Stimulated activated CD4-positive, alpha-beta T cell treated with anti-CD3 and anti-CD28 coated beads, TNF-alpha, amount 100 ng/mL, for 48 hours (primary cell): ENCODE results near the gene PDGFB.

Experiments
- DNase-seq, 3 donors: peaks; one replicate each; pipeline ENCODE4 v3.0.0-alpha.2; 2020; ENCODE audit warnings: low read depth in 3 of 3

The PDGFB gene

GRCh38 chr22:39254789-39255298 is 10.1 kb upstream of the PDGFB start:
- DNase-seq: peak in 1 of 3 donors; percentile 25

DNA sequence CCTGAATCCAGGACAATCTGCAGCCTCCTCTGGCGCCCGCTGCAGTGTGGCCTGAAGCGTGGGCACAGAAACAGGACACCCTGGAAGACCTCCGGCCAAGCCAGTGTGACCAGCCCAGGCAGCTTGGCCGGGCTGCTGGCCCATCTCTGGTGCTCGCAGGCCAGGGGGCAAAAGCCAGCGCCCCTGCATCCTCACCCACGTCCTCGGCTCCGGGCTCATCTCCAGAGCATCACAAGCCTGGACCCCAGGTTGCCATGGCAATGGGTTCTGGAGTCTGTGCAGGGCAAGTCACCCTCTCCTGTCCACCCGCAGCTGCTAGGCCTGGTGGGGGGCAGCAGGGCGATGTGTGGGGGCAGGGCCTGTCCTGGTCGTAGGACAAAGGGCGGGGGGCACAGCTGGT is 9.3 kb upstream of the PDGFB start:
- DNase-seq: no peak

DNA sequence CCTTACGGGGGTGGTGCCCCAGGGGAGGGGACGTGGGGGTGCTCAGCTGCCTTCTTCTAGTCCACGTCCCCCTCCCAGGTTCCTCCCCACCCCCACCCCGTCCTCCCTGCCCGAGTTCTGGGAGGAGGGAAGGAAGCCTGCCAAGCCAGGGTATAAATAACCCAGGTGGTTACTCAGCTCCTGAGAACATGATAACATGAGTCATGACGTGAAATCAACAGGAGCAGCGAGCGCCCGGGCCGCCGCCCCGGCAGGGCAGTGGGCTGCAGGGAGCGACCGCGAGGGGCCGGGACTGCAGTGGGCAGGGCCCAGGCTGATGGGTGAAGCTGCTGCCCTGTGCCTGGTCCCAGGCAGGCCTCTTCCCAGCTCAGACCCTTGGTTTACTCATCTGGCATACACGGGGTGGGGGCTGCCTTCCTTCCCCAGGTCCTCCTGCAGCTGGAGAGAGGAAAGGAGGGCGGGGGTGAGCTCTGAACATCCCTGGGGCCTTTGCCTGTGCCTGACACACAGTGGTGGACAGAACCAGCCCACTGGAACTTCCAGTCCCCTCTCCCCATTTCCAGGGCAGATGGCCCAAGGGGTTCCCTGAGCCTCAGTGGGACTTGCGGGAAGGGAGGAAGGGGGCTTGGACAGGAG is 8.8 kb upstream of the PDGFB start:
- DNase-seq: no peak

GRCh38 chr22:39252461-39253434 is 8.0 kb upstream of the PDGFB start:
- DNase-seq: no peak

DNA sequence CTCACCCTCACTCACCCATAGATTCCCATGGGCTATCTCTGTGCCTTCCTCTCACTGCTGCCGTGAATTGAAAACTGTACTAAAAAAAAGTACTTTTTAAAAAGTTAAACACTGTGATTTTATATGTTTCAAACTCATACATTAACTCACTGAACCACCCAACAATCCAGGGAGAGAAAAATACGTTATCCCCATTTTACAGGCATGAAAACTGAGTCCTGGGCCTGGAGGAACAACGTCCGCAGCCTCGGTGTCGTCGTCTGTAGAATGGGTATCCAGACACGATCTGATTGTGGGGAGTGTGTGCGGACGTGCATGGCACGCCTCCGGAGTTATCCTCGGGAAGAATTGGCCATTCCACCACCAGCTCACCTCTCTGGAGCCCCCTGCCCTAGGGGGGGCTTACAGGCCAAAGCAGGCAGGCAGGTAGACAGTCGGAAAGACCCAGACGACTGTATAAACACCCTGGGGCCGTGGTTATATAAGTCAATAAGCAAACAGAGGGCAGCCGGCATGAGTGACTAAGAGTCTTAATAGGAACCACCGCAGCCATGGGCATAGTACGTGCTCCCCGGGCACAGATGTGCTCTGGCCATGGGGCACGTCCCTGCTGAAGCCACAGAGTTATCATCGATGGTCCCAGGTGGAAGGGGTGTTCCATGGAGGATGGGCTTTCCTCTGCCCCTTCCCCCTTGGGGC is 7.1 kb upstream of the PDGFB start:
- DNase-seq: no peak

GRCh38 chr22:39250838-39251237 is 6.1 kb upstream of the PDGFB start:
- no peak for DNase-seq

DNA sequence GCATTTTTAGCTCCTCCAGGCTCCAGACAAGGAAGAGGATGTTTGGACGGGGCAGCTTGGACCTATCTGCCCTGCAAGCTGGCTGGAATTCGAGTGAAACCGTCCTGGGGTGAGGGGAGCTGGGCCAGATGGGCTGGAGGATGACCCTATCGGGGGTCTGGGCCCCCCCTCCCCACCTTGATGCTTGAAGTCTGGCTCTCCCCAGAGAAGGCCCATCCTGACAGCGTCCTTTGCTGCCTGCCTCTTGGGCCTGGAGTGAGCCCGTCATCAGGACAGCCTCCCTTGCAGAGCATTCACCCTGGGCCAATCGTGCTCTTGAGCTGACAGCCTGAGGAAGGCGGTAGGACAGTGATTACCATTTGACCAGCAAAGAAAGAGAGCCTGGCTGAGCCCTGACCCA is 5.3 kb upstream of the PDGFB start:
- no peak for DNase-seq

DNA sequence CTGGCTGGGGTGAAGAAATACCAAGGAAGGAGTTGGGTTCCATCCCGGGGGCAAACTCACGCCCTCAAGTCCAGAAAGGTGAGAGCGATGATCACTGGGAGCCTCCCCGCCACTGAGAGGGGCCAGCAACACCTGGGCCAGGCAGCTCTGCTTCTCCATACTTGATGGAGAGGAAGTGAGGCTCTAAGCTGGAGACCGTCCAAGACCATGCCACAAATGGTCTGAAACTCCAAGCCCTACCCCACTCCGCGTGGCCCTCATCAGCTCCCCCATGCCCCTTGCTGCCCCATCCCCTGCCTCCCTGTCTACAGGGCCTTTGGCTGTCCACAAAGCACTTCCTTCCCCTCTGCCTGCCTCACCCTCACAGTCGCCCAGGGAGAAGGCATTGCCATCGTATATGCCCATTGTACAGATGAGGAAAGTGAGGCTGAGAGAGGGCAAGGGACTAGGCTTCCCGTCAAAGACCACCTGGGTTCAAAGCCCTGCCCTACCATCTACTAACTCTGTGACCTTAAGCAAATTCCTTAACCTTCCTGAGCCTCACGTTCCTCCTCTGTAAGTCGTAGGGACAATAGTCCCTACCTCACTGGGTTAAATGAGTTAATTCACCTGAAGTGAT is 4.4 kb upstream of the PDGFB start:
- DNase-seq: no peak

DNA sequence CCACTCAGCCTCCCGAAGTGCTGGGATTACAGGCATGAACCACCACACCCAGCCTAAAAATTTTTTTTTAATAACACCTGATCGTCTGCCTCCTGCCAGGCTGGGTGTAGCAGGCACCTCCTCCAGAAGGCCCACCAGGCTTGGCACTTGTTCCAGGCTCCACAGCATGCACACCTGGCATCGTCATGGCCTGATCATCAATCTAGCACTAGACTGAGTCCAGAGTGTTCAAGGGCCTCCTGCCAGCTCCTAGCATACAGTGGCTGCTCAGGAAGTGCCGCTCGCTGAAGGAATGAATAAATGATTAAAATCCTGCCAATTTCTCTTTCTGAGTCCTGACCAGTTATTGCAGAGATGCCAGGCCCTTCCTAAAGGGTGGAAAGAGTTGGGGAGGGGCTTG is 3.5 kb upstream of the PDGFB start:
- no peak for DNase-seq

DNA sequence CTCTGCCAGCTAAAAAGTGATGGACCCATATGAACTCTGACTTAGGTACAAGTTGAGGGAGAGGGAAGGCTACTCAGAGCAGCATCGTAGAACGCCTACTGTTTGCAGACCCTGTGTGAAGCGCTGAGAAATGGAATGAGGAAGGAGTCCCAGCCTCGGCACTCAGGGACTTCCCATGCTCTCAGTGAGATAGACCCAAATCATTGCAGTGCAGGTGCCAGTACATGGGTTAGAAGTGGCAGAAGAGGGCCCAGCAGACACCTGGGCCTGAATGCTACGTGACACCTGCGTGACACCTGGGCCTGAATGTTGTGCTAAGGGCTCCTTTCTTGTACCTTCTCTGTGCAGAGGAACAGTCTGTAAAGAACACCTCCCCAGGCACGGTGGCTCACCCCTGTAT is 2.6 kb upstream of the PDGFB start:
- no peak for DNase-seq

DNA sequence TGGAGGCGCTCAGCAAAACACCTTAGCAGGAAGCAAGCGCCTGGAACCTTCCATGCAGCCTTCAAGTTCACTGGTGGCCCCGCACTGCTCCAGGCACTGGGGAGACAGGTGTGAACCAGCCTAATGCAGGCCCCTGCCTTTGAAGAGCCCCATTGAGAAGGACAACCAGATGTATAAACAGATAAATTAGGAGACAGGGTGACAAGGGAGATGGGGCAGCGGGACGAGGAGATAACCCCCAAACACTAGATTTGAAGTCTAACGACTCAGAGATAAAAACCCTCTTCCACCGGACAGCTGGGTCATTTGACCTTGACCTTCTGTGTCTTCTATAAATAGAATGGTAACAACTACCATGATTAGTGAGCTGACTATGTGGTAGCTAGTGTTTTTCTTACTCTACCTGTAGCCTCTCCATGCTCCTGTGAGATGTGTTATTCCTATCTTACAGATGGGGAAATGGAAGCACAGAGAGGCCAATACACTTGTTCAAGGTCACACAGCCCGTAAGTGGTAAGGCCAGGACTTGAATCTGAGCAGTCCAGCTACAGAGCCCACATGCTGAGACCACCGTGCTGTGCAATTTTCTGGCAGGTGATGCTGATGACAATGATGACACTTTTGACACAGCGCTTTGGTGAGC is 2.0 kb upstream of the PDGFB start:
- DNase-seq: no peak

GRCh38 chr22:39246217-39246616 is 1.4 kb upstream of the PDGFB start:
- DNase-seq: no peak

GRCh38 chr22:39245130-39246039 is 603 bp upstream of the PDGFB start:
- DNase-seq: no peak

- DNase-seq: no peak
These were observed 666 bp downstream of the PDGFB start for GRCh38 chr22:39244136-39244495.

DNA sequence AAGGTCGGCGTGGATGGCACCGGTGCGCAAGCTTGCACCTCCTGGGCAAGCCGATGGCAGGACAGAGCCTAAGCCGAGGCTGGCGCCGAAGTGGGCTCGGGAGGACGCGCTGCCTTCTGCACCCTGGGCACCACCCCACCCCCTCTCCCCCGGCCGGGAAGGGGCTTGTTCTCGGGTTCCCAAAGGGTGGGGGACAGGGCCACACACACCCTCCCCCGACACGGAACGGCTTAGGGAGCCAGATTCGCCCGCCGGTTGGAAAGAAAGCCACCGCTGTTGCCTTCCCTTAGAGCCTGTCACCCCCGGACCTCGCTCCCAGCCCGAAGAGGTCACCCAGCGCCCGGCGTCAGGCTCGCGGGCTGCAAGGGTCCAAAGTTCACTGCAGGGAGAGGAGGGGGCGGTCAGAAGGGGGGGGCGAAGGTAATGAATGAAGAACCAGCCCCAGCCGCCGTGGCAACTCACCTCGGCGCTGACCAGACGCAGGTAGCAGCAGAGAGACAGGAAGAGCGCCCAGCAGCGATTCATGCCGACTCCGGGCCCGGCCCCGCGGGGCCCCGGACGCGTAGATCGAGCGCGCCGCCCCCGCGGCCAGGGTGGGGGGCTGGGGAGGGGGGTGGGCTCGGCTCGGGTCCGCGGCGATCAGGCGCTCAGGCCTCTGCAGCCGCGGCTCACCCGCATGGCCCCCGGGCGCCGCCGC is 1.2 kb downstream of the PDGFB start:
- no peak for DNase-seq

- DNase-seq: no peak
These were observed 2.0 kb downstream of the PDGFB start for GRCh38 chr22:39242595-39243438.

DNA sequence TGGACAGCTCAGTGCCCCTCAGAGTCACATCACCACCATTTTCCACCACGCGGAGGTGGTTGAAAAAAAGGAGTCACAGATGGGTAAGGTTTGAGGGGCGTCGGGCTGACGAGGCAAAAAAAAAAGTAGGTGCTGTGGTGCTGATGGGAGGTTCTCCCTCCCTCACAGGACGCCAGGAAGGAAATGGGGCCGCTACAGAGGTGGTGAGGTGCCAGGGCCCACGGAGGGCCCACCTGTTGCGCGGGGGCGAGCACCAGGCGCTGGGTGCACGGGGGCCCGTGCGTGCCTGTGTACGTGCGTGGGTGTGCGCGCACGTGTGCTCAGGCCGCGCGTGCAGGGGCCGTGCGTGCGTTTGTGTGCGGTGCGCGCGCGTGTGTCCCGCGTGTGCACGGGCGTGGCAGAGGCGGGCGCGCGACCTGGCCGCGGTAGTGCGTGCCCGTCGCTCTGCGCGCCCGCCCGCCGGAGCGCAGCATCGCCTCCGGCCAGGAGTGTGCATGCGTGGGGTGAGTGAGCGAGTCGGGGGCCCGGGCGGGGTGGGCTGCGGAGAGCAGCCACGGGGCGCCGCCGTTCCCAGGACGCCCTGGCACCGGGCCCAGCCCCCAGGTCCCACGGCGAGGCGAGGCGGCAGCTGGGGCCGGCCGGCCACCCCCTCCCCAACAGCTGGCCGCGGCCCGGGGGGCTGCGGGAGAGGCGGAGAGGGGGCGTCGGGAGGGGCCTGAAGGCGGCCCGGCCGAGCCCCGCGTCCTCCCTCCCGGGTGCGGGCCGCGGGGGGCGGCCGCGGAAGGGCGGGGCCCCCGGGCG is 2.8 kb downstream of the PDGFB start:
- DNase-seq: no peak
